ENCODE results near the gene TRIM63. TPM values are rescaled to one million over a fixed set of nuclear protein-coding genes. Genes with fewer than 3 reads are reported as not detected.
"Not testable (repeated sequence)": the region's sequence is repeated elsewhere in the genome, so short reads cannot be mapped to it uniquely, and the experiment has no call there.

Gene TRIM63
- total RNA-seq, 1 experiment from 2014 or later: not detected

DNA sequence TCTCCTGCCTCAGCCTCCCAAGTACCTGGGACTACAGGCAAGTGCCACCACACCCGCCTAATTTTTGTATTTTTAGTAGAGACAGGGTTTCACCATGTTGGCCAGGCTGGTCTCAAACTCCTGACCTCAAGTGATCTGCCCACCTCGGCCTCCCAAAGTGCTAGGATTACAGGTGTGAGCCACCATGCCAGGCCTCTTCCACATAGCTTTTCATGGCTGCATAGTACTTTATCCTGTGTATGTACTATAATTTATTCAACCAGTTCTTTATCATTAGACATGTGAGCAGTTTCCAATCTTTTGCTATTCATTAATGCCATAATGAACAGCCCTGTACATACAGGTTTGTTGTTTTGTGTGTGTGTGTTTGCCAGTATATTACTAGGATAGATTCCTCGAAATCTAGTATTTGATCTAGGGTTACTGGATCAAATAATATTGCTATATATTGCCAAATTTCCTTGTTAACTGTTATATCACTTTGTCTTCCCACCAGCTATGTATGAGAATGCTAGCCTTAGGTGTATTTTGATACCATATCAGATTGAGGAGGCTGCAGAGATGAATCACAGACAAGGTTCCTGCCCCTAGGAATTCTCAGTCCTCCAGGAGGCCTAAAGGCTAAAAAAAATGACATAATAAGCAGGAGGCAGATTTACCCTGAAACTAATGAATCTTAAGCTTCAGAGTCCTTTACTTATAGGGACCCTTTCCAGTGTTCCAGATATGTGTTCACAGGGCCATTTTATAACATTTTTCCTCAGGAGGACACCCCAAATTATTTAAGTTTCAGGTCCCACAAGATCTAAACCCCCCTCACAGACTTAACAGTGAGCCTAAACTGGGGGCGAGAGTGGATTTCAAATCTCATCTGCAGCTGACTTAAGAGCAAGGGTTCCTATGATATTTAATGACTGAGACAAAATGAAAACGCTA lies 42.1 kb upstream of the TRIM63 start:
- Histone ChIP-seq H3F3A (ENCODE audit: insufficient read depth, low read depth) (peaks cover 17% of the 10 kb centered on the region; the same call in 1 of the 2 replicates), H2AFZ (no peak overlapping the region; the same call in 1 of the 2 replicates), H4K20me1 (ENCODE audit: insufficient read depth) (no peaks in the 10 kb centered on the region), H3K9me2 (ENCODE audit: insufficient read depth) (no peaks in the 10 kb centered on the region), H3K4me3 (peak overlapping the region; percentile 80), H3K9me3 (ENCODE audit: insufficient read depth, low read depth) (no peaks in the 10 kb centered on the region), H3K79me2 (ENCODE audit: low read depth) (peaks cover 21% of the 10 kb centered on the region), H3K4me1 (replicated peaks; ENCODE audit: insufficient read depth) (peaks cover 24% of the 10 kb centered on the region), H3K27ac (no peak overlapping the region), H3K27me3 (ENCODE audit: insufficient read depth, low read depth) (no peaks in the 10 kb centered on the region), H3K4me2 (peak overlapping the region; percentile 94), H3K36me3 (ENCODE audit: low read depth) (no peaks in the 10 kb centered on the region; the same call in 1 of the 2 replicates)
- CTCF ChIA-PET: no interaction called here
- intact Hi-C loops (cut with micrococcal nuclease; ENCODE audit: unreplicated experiment): loop anchor here (5.0 kb wide), 2 partner anchors 53 to 168 kb away; no protein-coding TSS in a partner anchor
- TF ChIP-seq, protein P1, sequence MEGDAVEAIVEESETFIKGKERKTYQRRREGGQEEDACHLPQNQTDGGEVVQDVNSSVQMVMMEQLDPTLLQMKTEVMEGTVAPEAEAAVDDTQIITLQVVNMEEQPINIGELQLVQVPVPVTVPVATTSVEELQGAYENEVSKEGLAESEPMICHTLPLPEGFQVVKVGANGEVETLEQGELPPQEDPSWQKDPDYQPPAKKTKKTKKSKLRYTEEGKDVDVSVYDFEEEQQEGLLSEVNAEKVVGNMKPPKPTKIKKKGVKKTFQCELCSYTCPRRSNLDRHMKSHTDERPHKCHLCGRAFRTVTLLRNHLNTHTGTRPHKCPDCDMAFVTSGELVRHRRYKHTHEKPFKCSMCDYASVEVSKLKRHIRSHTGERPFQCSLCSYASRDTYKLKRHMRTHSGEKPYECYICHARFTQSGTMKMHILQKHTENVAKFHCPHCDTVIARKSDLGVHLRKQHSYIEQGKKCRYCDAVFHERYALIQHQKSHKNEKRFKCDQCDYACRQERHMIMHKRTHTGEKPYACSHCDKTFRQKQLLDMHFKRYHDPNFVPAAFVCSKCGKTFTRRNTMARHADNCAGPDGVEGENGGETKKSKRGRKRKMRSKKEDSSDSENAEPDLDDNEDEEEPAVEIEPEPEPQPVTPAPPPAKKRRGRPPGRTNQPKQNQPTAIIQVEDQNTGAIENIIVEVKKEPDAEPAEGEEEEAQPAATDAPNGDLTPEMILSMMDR (conservative IDR thresholded peaks at IDR 0.05): no peak
- no TSS peak for BruUV-seq (replicated peaks)
- DNase-seq: peak in 1 of 2 experiments; percentile 47
- POLR2A ChIA-PET (ENCODE audit: unreplicated experiment): interaction anchor here (0.7 kb wide), 1 partner anchor 361 kb away, joined by 3 read pairs; no protein-coding TSS in a partner anchor

DNA sequence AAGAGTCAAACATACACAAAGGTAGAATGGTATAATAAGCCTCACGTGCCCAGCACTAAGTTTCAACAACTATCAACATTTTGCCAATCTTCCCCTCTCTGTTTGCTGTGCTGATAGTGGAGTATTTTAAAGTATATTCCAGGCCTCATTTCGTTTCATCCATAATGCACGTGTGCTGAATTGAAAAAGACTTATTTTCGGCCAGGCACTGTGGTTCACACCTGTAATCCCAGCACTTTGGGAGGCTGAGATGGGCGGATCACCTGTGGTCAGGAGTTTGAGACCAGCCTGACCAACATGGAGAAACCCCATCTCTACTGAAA lies 37.8 kb upstream of the TRIM63 start:
- ChIA-PET CTCF (interaction anchor here (0.6 to 1.0 kb wide), 3 partner anchors 26 to 69 kb away, joined by 3 to 8 read pairs (median 3); no protein-coding TSS in a partner anchor), POLR2A (ENCODE audit: unreplicated experiment) (interaction anchor here (0.6 kb wide), 1 partner anchor 312 kb away, joined by 7 read pairs; no protein-coding TSS in a partner anchor)
- not testable (repeated sequence) for H4K20me1 ChIP-seq (ENCODE audit: insufficient read depth); H3K4me3 ChIP-seq; H3K79me2 ChIP-seq (ENCODE audit: low read depth); H2AFZ ChIP-seq; BruUV-seq (replicated peaks); H3K4me2 ChIP-seq; H3K9me3 ChIP-seq (ENCODE audit: insufficient read depth, low read depth); H3K9me2 ChIP-seq (ENCODE audit: insufficient read depth); H3F3A ChIP-seq (ENCODE audit: insufficient read depth, low read depth); DNase-seq; H3K27me3 ChIP-seq (ENCODE audit: insufficient read depth, low read depth); H3K36me3 ChIP-seq (ENCODE audit: low read depth); H3K27ac ChIP-seq; H3K4me1 ChIP-seq (replicated peaks; ENCODE audit: insufficient read depth)
- intact Hi-C loops (cut with micrococcal nuclease; ENCODE audit: unreplicated experiment): loop anchor here (1.0 to 5.0 kb wide), 6 partner anchors 40 to 286 kb away; no protein-coding TSS in a partner anchor

DNA sequence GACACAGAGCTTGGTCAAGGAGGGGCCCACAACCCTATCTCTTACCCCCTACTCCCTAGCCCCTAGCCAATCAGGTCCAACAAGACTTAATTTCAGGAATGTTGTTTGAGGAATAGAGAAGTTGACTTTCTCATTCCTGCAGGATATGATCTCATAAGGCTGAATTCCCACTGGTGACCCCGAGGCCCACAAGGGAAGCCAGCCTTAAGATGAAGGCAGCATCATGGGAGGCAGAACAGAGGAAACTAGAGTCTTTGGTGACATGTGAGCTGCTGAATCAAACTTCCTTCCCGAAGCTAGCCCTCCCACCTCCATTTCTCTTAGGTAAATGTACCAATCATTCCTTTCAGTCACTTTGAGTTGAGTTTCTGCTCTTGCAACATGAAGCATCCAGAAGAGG lies 35.1 kb upstream of the TRIM63 start:
- H2AFZ ChIP-seq: no peak overlapping the region
- CTCF ChIA-PET: interaction anchor here (0.6 to 0.7 kb wide), 2 partner anchors 43 to 289 kb away, joined by 3 to 4 read pairs; no protein-coding TSS in a partner anchor

More for the DNA sequence above, 35.1 kb upstream of the TRIM63 start:
- H3K36me3 ChIP-seq (ENCODE audit: low read depth): no peaks in the 10 kb centered on the region
- no peaks in the 10 kb centered on the region for H3K79me2 ChIP-seq (ENCODE audit: low read depth)
- no peaks in the 10 kb centered on the region for H3K9me2 ChIP-seq (ENCODE audit: insufficient read depth)
- H3K27ac ChIP-seq: no peak overlapping the region
- TF ChIP-seq, protein P1 (conservative IDR thresholded peaks at IDR 0.05): no peak
- H4K20me1 ChIP-seq (ENCODE audit: insufficient read depth): no peaks in the 10 kb centered on the region
- H3K4me2 ChIP-seq: no peak overlapping the region
- intact Hi-C loops (cut with micrococcal nuclease; ENCODE audit: unreplicated experiment): no loop called here
- peaks cover 11% of the 10 kb centered on the region for H3K4me1 ChIP-seq (replicated peaks; ENCODE audit: insufficient read depth)
- no peaks in the 10 kb centered on the region for H3K27me3 ChIP-seq (ENCODE audit: insufficient read depth, low read depth)
- DNase-seq: no peak
- H3F3A ChIP-seq (ENCODE audit: insufficient read depth, low read depth): peaks cover 10% of the 10 kb centered on the region; the same call in 1 of the 2 replicates
- no peak overlapping the region for H3K4me3 ChIP-seq
- H3K9me3 ChIP-seq (ENCODE audit: insufficient read depth, low read depth): no peaks in the 10 kb centered on the region
- BruUV-seq (replicated peaks): no TSS peak
- POLR2A ChIA-PET (ENCODE audit: unreplicated experiment): no interaction called here

Measured in PC-9 (cell line).